ENCODE results near the gene TMIGD2.

TMIGD2 gene

GRCh38 chr19:4326215-4326836, 24.1 kb upstream of the TMIGD2 start:
- no peak for DNase-seq

DNA sequence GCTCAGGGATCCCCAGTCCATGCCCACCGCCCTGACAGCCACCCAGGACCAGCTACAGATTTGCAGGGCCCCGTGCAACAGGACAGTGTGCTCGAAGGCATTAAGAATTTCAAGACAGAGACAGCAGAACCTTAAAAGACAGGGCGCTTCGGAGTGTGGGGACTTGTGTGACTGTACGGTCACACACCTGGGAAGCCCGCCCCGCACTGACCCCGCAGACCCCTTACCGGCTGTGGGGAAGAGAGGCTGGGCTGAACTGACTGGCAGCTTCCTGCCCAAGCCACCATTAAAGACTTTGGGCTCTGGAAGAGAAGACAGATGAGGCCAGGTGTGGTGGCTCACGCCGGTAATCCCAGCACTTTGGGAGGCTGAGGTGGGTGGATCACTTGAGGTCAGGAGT, 22.0 kb upstream of the TMIGD2 start:
- no peak for DNase-seq

GRCh38 chr19:4323692-4324091, 21.5 kb upstream of the TMIGD2 start:
- DNase-seq = no peak

DNA sequence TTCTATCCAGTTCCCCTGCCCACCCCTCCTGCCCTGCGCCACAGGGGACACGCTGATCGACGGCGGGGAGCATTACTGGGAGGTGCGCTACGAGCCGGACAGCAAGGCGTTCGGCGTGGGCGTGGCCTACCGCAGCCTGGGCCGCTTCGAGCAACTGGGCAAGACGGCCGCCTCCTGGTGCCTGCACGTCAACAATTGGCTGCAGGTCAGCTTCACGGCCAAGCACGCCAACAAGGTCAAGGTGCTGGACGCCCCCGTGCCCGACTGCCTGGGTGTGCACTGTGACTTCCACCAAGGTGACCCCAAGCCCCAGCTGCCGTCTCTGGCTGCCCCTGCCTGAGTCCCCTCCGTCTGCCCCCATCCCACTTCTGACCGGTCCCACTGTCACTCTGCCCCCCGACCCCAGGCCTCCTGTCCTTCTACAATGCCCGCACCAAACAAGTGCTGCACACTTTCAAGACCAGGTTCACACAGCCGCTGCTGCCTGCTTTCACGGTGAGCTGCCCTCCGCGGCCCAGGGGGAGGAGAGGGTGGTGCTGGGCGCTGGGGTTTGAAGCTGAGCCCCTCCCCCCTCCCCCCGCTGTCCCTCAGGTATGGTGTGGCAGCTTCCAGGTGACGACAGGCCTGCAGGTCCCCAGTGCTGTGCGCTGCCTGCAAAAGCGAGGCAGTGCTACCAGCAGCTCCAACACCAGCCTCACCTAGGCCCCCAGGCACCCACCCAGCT, 20.9 kb upstream of the TMIGD2 start:
- no peak for DNase-seq

DNA sequence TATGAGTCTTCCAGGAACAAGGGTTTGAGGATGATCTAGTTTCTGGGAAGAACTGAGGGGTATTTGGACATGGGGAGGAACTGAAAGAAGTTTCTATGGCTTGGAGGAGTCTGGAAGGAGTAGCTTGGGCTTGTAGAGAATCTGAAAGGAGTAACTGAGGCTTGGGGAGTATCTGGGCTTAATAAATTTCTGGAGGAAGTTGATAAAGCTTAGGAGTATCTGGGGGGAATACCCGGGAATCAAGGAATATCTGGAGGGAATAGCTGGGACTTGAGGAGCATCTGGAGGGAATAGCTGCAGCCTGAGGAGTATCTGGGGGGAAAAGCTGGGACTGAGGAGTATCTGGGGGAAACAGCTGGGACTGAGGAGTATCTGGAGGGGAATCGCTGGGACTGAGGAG, 18.2 kb upstream of the TMIGD2 start:
- no peak for DNase-seq

- no peak for DNase-seq
These were observed 17.0 kb upstream of the TMIGD2 start for GRCh38 chr19:4319067-4319718.

- no peak for DNase-seq
These were observed 16.3 kb upstream of the TMIGD2 start for GRCh38 chr19:4318460-4318859.

- no peak for DNase-seq
These were observed 14.8 kb upstream of the TMIGD2 start for GRCh38 chr19:4316956-4317355.

GRCh38 chr19:4313847-4314490, 11.8 kb upstream of the TMIGD2 start:
- DNase-seq = no peak

GRCh38 chr19:4310247-4311121, 8.3 kb upstream of the TMIGD2 start:
- DNase-seq = no peak

DNA sequence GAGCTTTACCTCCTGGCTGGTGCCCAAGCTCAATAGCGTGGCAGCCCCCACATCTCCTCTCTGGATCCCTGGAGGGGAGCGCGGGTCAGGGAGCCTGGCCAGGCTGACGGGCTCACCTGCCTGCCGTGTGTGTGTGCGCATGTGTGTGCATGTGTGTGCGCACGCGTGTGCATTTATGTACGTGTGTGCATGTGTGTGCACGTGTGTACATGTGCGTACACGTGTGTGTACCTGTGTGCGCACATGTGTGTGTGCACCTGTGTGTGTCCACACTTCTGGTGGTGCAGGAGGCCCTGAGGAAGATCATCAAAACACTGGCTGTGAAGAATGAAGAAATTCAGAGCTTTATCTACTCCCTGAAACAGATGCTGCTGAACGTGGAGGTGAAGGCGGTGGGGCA, 3.5 kb upstream of the TMIGD2 start:
- no peak for DNase-seq

DNA sequence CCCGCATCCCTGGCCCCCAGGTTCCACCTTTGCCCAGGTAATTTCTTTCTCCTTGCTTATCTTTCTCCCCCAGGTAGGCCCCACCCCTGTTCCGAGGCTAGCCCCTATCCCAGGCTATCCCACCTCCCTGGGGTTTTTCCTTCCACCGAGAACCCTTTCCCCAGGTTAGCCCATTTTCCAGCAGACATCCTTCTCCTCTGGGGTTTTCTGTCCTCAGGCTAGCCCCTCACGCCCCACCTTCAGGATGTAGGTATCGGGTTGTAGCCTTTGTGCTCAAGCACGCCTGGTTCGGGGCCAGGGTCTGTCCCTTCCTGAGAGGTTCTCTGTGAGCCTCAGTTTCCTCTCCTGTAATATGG, 3.0 kb upstream of the TMIGD2 start:
- no peak for DNase-seq

GRCh38 chr19:4304538-4305256, 2.5 kb upstream of the TMIGD2 start, which contains the start of gene FSD1:
Gene FSD1 (plus strand): TSS chr19:4304598. CDS start chr19:4304747, 149 bp downstream.
- peak; percentile 56 for DNase-seq

GRCh38 chr19:4303819-4304537, 1.8 kb upstream of the TMIGD2 start:
- DNase-seq = no peak

GRCh38 chr19:4301590-4302242, 473 bp downstream of the TMIGD2 start:
- no peak for DNase-seq

- DNase-seq = no peak
These were observed 1.6 kb downstream of the TMIGD2 start for GRCh38 chr19:4300589-4300988.

DNA sequence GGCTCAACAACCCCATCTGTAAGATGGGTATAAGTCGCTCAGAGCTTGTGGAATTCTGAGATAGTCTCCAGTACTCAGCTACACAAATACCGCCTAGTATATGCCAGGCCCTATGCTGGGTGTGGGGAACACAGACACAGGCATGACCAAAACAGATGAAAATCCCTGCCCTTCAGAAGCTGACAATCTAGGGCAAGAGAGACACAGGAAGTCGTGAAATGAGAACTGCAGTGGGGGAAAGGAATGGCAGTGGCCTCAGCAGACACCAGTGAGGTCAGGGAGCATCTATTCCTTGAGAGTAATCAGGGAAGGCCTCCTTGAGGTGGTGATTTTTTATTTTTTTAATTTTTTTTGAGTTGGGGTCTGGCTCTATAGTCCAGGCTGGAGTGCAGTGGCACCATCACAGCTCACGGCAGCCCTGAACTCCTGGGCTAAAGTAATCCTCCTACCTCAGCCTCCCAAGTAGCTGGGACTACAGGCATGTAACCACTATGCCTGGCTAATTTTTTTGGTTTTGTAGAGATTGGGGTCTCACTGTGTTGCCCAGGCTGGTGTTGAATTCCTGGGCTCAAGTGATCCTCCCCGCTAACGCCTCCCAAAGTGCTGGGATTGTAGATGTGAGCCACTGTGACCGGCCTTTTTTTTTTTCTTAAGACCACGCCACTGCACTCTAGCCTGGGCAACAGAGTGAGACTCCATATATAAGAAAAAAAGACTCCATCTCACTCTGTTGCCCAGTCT, 3.2 kb downstream of the TMIGD2 start:
- no peak for DNase-seq

- no peak for DNase-seq
These were observed 4.0 kb downstream of the TMIGD2 start for GRCh38 chr19:4297901-4298809.

Measured in SHP77 treated with DMSO at 0.1 percent for 48 hours (cell line).